GM12874 (cell line): ENCODE results near the gene SDCCAG8.

Source experiments
- CTCF ChIP-seq: IDR thresholded peaks from 2 replicates; pipeline ENCODE4 v1.5.1; 2011; ENCODE audit warnings: low read depth, mild to moderate bottlenecking, control low read depth, low read length, moderate library complexity; ENCODE audit not compliant: insufficient read depth

SDCCAG8 gene

DNA sequence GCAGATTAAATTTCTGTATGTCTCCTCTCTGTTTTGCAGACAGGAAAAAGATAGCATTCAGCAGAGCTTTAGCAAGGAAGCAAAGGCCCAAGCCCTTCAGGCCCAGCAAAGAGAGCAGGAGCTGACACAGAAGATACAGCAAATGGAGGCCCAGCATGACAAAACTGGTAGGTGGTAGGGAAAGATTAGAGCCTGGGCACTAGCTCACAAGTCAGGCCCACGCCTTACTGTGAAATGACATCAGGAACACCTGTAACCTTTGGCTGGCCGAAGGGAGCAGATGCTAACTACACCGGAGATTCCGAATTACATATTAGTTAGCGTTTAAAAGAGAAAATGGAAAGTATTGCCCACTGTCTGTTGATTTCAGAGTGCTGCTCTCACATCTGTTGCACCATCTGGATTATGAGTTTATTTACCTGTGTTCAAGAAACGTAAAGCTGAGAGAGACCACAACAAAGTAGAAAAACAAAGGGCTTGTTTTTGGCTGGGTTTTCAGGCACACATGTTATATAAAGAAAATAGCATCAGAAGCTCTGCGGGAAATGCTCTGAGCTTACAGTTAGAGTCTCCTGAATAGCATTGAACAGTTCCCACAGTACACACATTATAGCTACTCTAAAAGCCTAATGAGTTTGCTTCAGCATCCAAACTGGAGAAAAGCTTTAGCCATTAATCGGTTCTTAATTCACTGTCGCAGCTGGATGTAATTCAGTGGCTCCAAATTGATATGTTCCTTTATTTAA is 160.0 kb downstream of the SDCCAG8 start:
- no peak for TF ChIP-seq CTCF

GRCh38 chr1:243416495-243416894 is 160.7 kb downstream of the SDCCAG8 start:
- no peak for TF ChIP-seq CTCF

DNA sequence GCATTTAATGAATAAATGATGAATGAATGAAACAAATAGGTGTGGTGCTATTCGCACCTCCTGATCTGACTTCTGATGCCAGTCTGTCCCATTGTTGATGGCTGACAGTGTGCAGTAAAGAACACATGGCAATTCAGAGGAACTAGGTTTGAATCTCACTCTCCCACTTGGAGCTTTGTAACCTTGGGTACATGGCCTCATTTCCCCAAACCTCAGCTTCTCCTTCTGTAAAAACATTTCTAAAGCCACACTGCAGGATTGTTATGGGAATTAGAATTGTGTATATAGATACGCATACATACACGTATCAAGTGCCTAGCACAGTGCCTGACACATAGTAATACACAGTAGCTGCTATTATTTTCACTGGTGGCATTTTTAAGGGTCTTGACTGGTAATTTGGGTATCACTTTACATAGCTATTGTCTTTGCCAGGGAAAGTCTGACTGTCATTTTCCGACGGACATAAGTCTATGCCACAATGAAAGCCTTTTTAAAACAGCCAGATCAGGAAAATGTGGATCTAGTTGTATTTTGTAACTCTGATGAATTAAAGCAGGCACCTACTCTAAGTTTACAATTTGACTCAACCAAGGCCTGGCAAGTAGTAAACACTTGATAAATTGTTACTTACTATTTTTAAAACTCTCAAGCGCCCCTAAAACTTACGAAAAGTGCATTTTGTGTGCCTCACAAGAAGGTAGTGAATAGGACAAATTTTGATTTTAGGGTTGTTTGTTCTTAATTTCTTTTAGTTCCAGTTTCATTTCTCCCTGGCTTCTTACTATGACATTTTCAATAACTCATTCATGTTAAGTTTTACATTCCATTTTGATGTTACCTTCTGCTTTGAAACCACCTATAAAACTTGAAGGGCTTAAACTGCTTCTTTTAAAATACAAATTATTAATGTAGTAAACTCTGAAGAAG is 164.4 kb downstream of the SDCCAG8 start:
- no peak for TF ChIP-seq CTCF

GRCh38 chr1:243420946-243421685 is 165.3 kb downstream of the SDCCAG8 start:
- TF ChIP-seq CTCF: no peak

DNA sequence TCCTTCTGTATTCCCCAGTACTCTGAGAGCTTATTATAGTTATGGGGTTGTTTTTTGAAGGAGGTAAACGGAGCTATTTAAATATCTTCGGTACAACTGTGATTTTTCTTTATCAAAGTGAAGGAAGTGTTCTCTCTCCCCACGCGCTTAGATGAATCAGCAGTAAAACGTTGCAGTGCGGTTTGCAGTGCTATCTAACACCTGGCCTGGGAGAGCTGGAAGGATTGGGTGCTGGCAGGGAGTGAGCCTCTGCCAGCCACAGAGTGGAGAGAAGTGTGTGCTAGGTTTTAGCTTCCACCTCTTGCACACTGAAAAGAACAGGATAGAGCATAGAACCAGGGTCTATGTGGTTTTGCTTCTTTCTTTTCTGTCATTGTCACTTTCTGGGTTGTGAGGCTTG is 165.9 kb downstream of the SDCCAG8 start:
- TF ChIP-seq CTCF: no peak

DNA sequence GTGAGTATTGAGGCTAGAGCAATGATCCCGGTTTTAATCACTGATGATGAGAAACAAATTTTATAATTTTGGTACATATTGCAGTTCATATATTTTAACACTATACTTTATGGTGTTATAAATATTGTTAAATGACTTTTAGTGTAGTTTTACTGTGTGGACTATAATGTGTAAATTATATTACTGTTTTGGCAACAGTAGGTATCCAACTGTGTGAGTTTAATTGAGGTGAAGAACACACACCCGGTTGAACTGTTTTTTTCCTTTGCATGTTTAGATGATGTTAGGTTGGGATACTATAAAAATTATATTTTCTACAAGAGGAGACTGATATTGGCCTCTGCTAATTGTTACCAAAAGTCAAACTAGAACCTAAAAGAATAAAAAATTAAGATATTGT is 166.5 kb downstream of the SDCCAG8 start:
- TF ChIP-seq CTCF: no peak

DNA sequence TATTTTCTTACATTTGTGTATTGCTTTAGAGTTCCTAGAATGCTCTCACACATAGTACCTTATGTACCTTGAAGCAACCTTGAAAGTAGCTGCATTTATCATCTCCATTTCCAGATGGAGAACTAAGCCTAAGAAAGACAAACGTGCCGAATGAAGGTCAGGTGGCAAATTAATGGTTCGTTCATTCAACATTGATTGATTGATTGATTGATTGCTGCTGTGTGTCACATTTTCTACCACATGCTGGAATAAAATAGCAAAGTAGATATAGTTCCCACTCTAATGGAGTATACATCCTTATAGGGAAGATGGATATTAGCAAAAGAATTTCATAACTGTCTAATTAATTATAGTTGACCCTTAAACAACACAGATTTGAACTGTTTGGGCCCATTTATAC is 172.2 kb downstream of the SDCCAG8 start:
- TF ChIP-seq CTCF: no peak
